VCaP (cell line): ENCODE measurements around the gene SOX11.
A peak's percentile ranks its signal among the peaks of the same experiment; 100 is the strongest.

ENCODE experiments used
- H3K27ac ChIP-seq: fragments of 450-650 bp; 2 replicates; pipeline ENCODE4 v1.5.1; 2017
- CTCF ChIP-seq: fragments of 450-650 bp; conservative IDR thresholded peaks from 2 replicates; pipeline ENCODE4 v1.5.1; 2017; ENCODE audit warnings: mild to moderate bottlenecking, moderate library complexity

The SOX11 gene

DNA sequence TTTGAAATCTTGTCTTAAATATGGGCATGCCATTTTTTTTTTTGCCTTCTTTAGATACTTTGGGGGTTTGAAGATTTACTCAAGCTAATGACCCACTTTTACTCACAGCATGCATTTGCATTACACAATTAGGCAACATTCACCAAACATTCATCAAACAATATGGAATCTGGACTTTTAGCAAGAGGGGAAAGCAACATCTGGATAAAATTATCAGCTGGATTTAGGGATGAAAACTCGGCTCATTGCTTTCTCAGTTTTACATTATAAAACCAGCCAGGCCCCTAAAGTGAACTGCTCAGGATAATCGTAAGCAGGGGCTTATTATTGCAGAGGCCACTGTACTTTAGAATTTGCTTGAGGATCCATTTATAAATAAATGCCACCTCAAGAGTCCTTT is 44.7 kb downstream of the SOX11 start:
- no peak overlapping the region for H3K27ac ChIP-seq
- TF ChIP-seq CTCF = no peak

GRCh38 chr2:5740053-5740452 is 47.9 kb downstream of the SOX11 start:
- no peak for TF ChIP-seq CTCF

DNA sequence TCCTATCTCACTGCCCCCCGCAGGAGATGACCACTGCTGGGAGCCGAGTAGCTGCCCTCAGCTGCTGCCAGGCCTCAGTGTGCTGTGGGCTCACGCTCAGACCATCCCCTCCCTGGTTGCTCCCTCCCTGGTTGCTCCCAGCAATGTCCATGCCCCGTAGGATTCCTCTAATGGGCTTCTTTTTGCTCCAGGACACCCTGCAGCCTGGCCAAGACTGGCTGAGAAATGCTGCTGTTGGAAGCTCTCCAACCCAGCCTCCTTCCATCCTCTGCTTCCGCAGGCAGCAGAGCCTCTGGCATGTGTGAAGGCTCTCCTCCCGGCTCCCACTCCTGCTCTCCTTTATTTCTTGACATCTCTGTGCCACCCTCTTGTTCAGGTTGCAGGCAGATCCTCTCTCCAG is 48.6 kb downstream of the SOX11 start:
- H3K27ac ChIP-seq = peak overlapping the region; percentile 41
- TF ChIP-seq CTCF = no peak

More at GRCh38 chr2:5740053-5740452, 47.9 kb downstream of the SOX11 start:
- H3K27ac ChIP-seq = peak overlapping the region; percentile 41

- H3K27ac ChIP-seq = no peak overlapping the region
- TF ChIP-seq CTCF = no peak
Observed at GRCh38 chr2:5741242-5741641, 49.1 kb downstream of the SOX11 start.

GRCh38 chr2:5742126-5742525 is 49.9 kb downstream of the SOX11 start:
- no peak for TF ChIP-seq CTCF
- H3K27ac ChIP-seq = no peak overlapping the region

DNA sequence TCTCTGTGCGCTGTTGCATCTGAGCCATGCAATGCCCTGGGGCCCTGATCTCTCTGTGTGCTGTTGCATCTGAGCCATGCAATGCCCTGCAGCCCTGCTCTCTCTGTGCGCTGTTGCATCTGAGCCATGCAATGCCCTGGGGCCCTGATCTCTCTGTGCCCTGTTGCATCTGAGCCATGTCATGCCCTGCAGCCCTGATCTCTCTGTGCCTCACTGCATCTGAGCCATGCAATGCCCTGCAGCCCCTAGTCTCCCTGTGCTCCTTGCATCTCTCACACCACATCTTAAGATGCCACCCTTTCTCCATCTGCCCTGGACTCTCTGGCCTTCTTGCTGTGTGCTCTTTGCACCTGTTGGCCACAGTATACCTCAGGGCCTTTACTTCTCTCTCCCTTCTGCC is 56.2 kb downstream of the SOX11 start:
- TF ChIP-seq CTCF = no peak
- no peak overlapping the region for H3K27ac ChIP-seq

GRCh38 chr2:5748946-5749345 is 56.8 kb downstream of the SOX11 start:
- no peak overlapping the region for H3K27ac ChIP-seq
- TF ChIP-seq CTCF = no peak

- H3K27ac ChIP-seq = no peak overlapping the region
- TF ChIP-seq CTCF = no peak
Observed at GRCh38 chr2:5749347-5749746, 57.2 kb downstream of the SOX11 start.
